ENCODE results near the gene TDRD1. TPM values are rescaled to one million over a fixed set of nuclear protein-coding genes. Genes with fewer than 3 reads are reported as not detected.

The TDRD1 gene
- total RNA-seq, 1 experiment from 2014 or later: not detected

DNA sequence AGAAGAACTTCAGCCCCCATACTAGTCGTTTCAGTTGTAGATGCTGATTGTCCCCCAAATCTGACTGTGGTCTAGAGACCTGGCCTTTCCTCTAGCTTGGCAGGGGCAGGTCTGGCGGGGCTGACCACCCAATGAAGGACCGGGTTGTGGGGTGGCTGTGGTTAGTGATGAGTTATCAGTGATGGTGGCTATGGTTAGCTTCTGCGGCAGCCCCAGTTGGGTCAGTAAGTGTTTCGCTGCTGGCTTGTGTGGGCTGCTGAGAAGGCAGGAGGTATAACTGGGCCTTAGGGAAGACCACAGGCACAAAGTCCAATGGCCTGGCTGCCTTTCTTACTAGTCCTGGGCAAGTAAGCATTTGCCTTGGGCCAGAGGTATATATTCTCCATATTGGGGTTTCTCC lies 81.2 kb downstream of the TDRD1 start:
- Histone ChIP-seq H3K9me2 (ENCODE audit: insufficient read depth) (no peaks in the 10 kb centered on the region), H3K4me3 (replicated peaks in 1 of 2; ENCODE audit: low read depth in 1 of 2, low read length in 2 of 2) (no peak overlapping the region), H3K4me2 (ENCODE audit: low read length) (no peak overlapping the region), H3K9me3 (ENCODE audit: control insufficient read depth in 1 of 2, insufficient read depth in 1 of 2, low read depth in 1 of 2, low read length in 2 of 2) (no peaks in the 10 kb centered on the region), H3K27ac (ENCODE audit: low read depth, low read length) (no peak overlapping the region), H2AFZ (ENCODE audit: low read depth, low read length, poor library complexity, severe bottlenecking) (no peak overlapping the region), H3K79me2 (ENCODE audit: insufficient read depth, low read length) (no peaks in the 10 kb centered on the region), H3K9ac (ENCODE audit: low read length) (no peak overlapping the region), H3K4me1 (ENCODE audit: control insufficient read depth in 1 of 2, insufficient read depth in 2 of 2, low read length in 2 of 2) (0 out of 4 replicates have a peak, but pooled peaks cover 0 to 3% of the 10 kb centered on the region in 2 experiments), H3K36me3 (ENCODE audit: control insufficient read depth in 1 of 2, insufficient read depth in 2 of 2, low read length in 2 of 2) (no peaks in the 10 kb centered on the region), H3K27me3 (ENCODE audit: insufficient read depth, low read length) (no peaks in the 10 kb centered on the region), H4K20me1 (ENCODE audit: insufficient read depth) (no peaks in the 10 kb centered on the region)
- POLR2A ChIA-PET: no interaction called here
- intact Hi-C loops (cut with micrococcal nuclease): no loop called here
- TF ChIP-seq, protein P1, sequence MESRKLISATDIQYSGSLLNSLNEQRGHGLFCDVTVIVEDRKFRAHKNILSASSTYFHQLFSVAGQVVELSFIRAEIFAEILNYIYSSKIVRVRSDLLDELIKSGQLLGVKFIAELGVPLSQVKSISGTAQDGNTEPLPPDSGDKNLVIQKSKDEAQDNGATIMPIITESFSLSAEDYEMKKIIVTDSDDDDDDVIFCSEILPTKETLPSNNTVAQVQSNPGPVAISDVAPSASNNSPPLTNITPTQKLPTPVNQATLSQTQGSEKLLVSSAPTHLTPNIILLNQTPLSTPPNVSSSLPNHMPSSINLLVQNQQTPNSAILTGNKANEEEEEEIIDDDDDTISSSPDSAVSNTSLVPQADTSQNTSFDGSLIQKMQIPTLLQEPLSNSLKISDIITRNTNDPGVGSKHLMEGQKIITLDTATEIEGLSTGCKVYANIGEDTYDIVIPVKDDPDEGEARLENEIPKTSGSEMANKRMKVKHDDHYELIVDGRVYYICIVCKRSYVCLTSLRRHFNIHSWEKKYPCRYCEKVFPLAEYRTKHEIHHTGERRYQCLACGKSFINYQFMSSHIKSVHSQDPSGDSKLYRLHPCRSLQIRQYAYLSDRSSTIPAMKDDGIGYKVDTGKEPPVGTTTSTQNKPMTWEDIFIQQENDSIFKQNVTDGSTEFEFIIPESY (IDR thresholded peaks at IDR 0.05; ENCODE audit: extremely low read depth, insufficient replicate concordance, low read length): no peak
- TF ChIP-seq ZNF274 (IDR thresholded peaks at IDR 0.05; ENCODE audit: low read depth, low read length): no peak
- TF ChIP-seq EZH2phosphoT487 (IDR thresholded peaks at IDR 0.05; ENCODE audit: borderline replicate concordance): no peak
- no peak for TF ChIP-seq TCF7L2 (IDR thresholded peaks at IDR 0.05; ENCODE audit: borderline replicate concordance, extremely low read depth, insufficient read depth, insufficient read length)
- TF ChIP-seq EGR1 (IDR thresholded peaks at IDR 0.05; ENCODE audit: low read depth): no peak
- no peak for TF ChIP-seq POLR2AphosphoS5 (IDR thresholded peaks at IDR 0.05; ENCODE audit: low read depth, low read length)
- TF ChIP-seq RAD21 (IDR thresholded peaks at IDR 0.05; ENCODE audit: low read depth): no peak
- no peak for TF ChIP-seq SP1 (IDR thresholded peaks at IDR 0.05; ENCODE audit: low read depth)
- TF ChIP-seq EZH2 (IDR thresholded peaks at IDR 0.05): no peak
- TF ChIP-seq SRF (IDR thresholded peaks at IDR 0.05; ENCODE audit: low read depth): no peak
- no peak for TF ChIP-seq SIN3A (IDR thresholded peaks at IDR 0.05; ENCODE audit: low read depth)
- TF ChIP-seq ZFX (IDR thresholded peaks at IDR 0.05): no peak
- TF ChIP-seq FOSL1 (IDR thresholded peaks at IDR 0.05; ENCODE audit: low read depth): no peak
- TF ChIP-seq POLR2A (IDR thresholded peaks at IDR 0.05; ENCODE audit: borderline replicate concordance, extremely low read depth, insufficient read depth, insufficient read length): no peak
- TF ChIP-seq, protein P2, sequence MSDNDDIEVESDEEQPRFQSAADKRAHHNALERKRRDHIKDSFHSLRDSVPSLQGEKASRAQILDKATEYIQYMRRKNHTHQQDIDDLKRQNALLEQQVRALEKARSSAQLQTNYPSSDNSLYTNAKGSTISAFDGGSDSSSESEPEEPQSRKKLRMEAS (IDR thresholded peaks at IDR 0.05): no peak
- no peak for TF ChIP-seq ELF1 (IDR thresholded peaks at IDR 0.05; ENCODE audit: borderline replicate concordance, low read depth)
- no peak for TF ChIP-seq YY1 (IDR thresholded peaks at IDR 0.05; ENCODE audit: extremely low read depth, insufficient replicate concordance, low read depth, low read length)
- TF ChIP-seq, protein P3, sequence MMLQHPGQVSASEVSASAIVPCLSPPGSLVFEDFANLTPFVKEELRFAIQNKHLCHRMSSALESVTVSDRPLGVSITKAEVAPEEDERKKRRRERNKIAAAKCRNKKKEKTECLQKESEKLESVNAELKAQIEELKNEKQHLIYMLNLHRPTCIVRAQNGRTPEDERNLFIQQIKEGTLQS (IDR thresholded peaks at IDR 0.05): no peak
- no TSS peak for BruUV-seq (replicated peaks)
- RAD21 ChIA-PET (ENCODE audit: low non-redundant PET in 1 of 2, low total read pairs in 2 of 2, uncharacterized antibody in 2 of 2, unreplicated experiment in 2 of 2): no interaction called here
- DNase-seq (ENCODE audit: low read depth, low spot score) (no peak), ATAC-seq (no peak)
- CTCF ChIA-PET: no interaction called here

All from HCT116 (cell line).